Cardiac muscle cell (in vitro differentiated cells and primary cell): Measurements from ENCODE around the gene TMC6. TPM values are rescaled to one million over a fixed set of nuclear protein-coding genes. Genes with fewer than 3 reads are reported as not detected.

ENCODE experiments used
- DNase-seq, 2 donors: peaks; one replicate each; pipeline versions ENCODE4 v3.0.0 to v3.0.0-alpha.2; 2010 to 2017; ENCODE audit warnings: low read depth in 1 of 2, low spot score in 1 of 2
- H3K27ac ChIP-seq: fragments of 200-600 bp; sonication (generic); 2 replicates; pipeline ENCODE4 v1.5.1; 2016
- H3K27me3 ChIP-seq: fragments of 200-600 bp; sonication (generic); 2 replicates; pipeline ENCODE4 v1.6.0; 2016; ENCODE audit warnings: control low read depth
- H3K36me3 ChIP-seq: fragments of 200-600 bp; sonication (generic); 2 replicates; pipeline ENCODE4 v1.5.1; 2016; ENCODE audit warnings: control low read depth
- H3K4me1 ChIP-seq: fragments of 200-600 bp; sonication (generic); 2 replicates; pipeline ENCODE4 v1.8.1; 2017; ENCODE audit warnings: low read depth, mild to moderate bottlenecking, mixed run types
- H3K4me3 ChIP-seq: fragments of 200-600 bp; sonication (generic); 2 replicates; pipeline ENCODE4 v1.5.1; 2016; ENCODE audit warnings: mild to moderate bottlenecking
- H3K9me3 ChIP-seq: fragments of 200-600 bp; sonication (generic); 2 replicates; pipeline ENCODE4 v1.5.1; 2017; ENCODE audit warnings: low read depth, mild to moderate bottlenecking, control low read depth
- CTCF ChIP-seq: IDR thresholded peaks from 2 replicates; pipeline ENCODE4 v1.5.1; 2012; ENCODE audit warnings: low read depth, mild to moderate bottlenecking, low read length
- polyA plus RNA-seq: library from polyadenylated mRNA; unstranded; fragments of >200 nt; fragmentation: Nextera tagmentation; extraction: Ambion mirVana; gene quantifications from 2 replicates; pipeline ENCODE4 v1.2.1, GENCODE V29; 2016
- total RNA-seq: library from RNA; depleted of rRNA; stranded (reverse); fragments of >200 nt; gene quantifications from 2 replicates; pipeline ENCODE4 v1.2.3, GENCODE V29; 2016

The TMC6 gene
- total and polyA plus RNA-seq, 2 experiments from 2014 or later, result 85.4 to 144 TPM

DNA sequence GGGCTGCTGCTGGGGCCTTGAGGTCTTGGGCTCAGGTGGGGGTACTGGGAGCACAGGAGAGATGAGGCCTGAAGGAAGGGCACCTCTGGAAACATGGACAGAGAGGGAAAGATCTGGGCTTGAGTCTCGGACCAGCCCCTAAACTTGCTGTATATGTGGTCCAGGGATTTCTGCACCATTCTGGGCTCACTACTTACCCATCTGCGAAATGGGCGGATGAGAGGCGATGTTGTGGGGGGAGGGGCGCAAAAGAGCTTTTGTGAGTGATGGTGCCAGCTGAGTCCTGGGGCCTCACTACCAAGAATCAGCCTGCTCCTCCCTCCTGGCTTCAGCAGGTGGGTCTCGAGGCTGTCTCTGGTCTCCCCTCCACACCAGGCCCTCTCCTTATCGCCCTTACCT, 17.9 kb upstream of the TMC6 start:
- Histone ChIP-seq H3K4me1 (peaks cover 22% of the 10 kb centered on the region), H3K36me3 (no peaks in the 10 kb centered on the region), H3K27ac (no peak overlapping the region), H3K9me3 (no peaks in the 10 kb centered on the region), H3K4me3 (no peak overlapping the region), H3K27me3 (no peaks in the 10 kb centered on the region)
- no peak for TF ChIP-seq CTCF
- DNase-seq, result no peak

DNA sequence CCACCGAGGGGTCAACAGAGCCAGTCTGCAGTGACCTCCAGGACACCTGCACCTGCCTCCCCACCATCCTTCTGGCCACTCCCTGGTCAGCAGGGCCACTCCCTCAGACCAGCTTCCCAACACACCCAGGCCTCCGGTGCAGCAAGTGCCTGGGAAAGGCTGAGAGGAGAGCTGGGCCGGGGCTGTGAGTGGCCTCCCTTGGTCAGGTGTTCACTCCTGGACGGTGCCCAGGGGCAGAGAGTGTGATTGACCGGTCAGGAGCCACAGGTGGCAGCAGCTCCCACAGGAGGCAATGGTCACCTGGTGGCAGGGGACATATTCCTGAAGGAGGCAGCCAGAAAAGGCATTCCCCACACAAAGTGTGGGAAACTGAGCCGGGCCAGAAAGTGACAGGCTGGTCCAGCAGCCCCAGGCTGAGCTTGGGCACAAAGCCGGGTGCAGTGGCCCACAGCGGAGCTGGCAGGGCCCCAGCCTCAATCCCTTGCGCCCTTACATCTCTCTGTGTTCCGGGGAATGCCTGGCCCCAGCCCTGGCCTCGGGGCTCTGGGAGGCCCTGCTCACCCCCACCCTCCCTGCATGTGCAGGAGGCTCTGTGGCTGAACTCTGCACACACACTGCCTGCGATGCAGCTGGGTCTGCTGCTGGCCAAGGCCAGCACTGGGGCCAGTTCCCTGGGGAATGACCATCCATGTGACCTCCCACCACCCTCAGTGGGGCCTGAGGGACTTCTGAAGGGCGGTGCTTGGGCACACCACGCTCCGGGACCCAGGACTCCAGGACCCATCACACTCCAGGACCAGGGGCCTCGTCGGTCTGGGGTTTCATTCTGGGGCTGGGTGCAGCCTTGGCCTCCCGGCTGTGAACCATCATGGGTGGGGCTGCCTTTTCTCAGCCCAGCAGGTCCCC, 16.4 kb upstream of the TMC6 start:
- H3K36me3 ChIP-seq, result no peaks in the 10 kb centered on the region
- DNase-seq, result peak in 1 of 2 donors; percentile 18

GRCh38 chr17:78144147-78144719, 15.7 kb upstream of the TMC6 start:
- H3K4me1 ChIP-seq, result peaks cover 22% of the 10 kb centered on the region
- H3K4me3 ChIP-seq, result no peak overlapping the region
- no peaks in the 10 kb centered on the region for H3K36me3 ChIP-seq
- H3K9me3 ChIP-seq, result no peaks in the 10 kb centered on the region
- no peaks in the 10 kb centered on the region for H3K27me3 ChIP-seq
- peak; percentile 18 for TF ChIP-seq CTCF
- peak overlapping the region; percentile 28 for H3K27ac ChIP-seq
- peak; percentile 84 to 96 for DNase-seq

More for the DNA sequence above, 16.4 kb upstream of the TMC6 start:
- H3K4me1 ChIP-seq, result peaks cover 22% of the 10 kb centered on the region
- H3K27me3 ChIP-seq, result no peaks in the 10 kb centered on the region
- no peak overlapping the region for H3K4me3 ChIP-seq
- H3K27ac ChIP-seq, result peak overlapping the region; percentile 28
- TF ChIP-seq CTCF, result no peak
- H3K9me3 ChIP-seq, result no peaks in the 10 kb centered on the region

- H3K4me1 ChIP-seq, result peaks cover 22% of the 10 kb centered on the region
- H3K36me3 ChIP-seq, result no peaks in the 10 kb centered on the region
- H3K9me3 ChIP-seq, result no peaks in the 10 kb centered on the region
- DNase-seq, result no peak
- no peak for TF ChIP-seq CTCF
- H3K27ac ChIP-seq, result peak overlapping the region; percentile 28
- no peaks in the 10 kb centered on the region for H3K27me3 ChIP-seq
- no peak overlapping the region for H3K4me3 ChIP-seq
Measured at GRCh38 chr17:78143214-78144146, 14.9 kb upstream of the TMC6 start.

- no peaks in the 10 kb centered on the region for H3K27me3 ChIP-seq
- no peak for DNase-seq
- H3K4me3 ChIP-seq, result no peak overlapping the region
- H3K4me1 ChIP-seq, result peaks cover 22% of the 10 kb centered on the region
- H3K36me3 ChIP-seq, result no peaks in the 10 kb centered on the region
- H3K9me3 ChIP-seq, result no peaks in the 10 kb centered on the region
- TF ChIP-seq CTCF, result no peak
- no peak overlapping the region for H3K27ac ChIP-seq
Measured at GRCh38 chr17:78142119-78142861, 13.7 kb upstream of the TMC6 start.
